GM12872 (cell line): ENCODE results near the gene AQP5.

Source experiments
- CTCF ChIP-seq: IDR thresholded peaks from 3 replicates; pipeline ENCODE4 v1.5.1; 2011; ENCODE audit warnings: low read depth, mild to moderate bottlenecking, low read length, moderate library complexity; ENCODE audit not compliant: insufficient read depth

Gene AQP5

GRCh38 chr12:49961111-49961922 is at the start of gene AQP5:
AQP5 (plus strand) TSS chr12:49961872; CDS start chr12:49962018, 146 bp downstream.
- TF ChIP-seq CTCF = no peak

GRCh38 chr12:49912345-49913255 is 49.1 kb upstream of the AQP5 start:
- no peak for TF ChIP-seq CTCF

- TF ChIP-seq CTCF = no peak
Observed at GRCh38 chr12:49916129-49916919, 45.3 kb upstream of the AQP5 start.

GRCh38 chr12:49917166-49917787 is 44.4 kb upstream of the AQP5 start:
- no peak for TF ChIP-seq CTCF

GRCh38 chr12:49917788-49918173 is 43.9 kb upstream of the AQP5 start:
- no peak for TF ChIP-seq CTCF

- TF ChIP-seq CTCF = no peak
Observed at GRCh38 chr12:49920241-49920914, 41.3 kb upstream of the AQP5 start.
